CD4-positive, alpha-beta memory T cell (primary cell): Measurements from ENCODE around the gene CRY2. TPM values are rescaled to one million over a fixed set of nuclear protein-coding genes. Genes with fewer than 3 reads are reported as not detected.
"Not testable (repeated sequence)": the region's sequence is repeated elsewhere in the genome, so short reads cannot be mapped to it uniquely, and the experiment has no call there.

ENCODE experiments used
- CTCF ChIA-PET: fragments of 350-600 bp; sonication (Branson Sonifier 250); formaldehyde crosslinking; loops from one replicate; lab custom pipeline; 2021; ENCODE audit warnings: inconsistent platforms; ENCODE audit not compliant: partially characterized antibody; lab: Charles Lee
- POLR2A ChIA-PET: fragments of 350-600 bp; sonication (Branson Sonifier 250); formaldehyde crosslinking; loops from one replicate; lab custom pipeline; 2021; ENCODE audit not compliant: partially characterized antibody; lab: Charles Lee
- DNase-seq, 5 donors: peaks; one replicate each; pipeline versions ENCODE4 v3.0.0 to v3.0.0-alpha.2; 2020 to 2022; ENCODE audit warnings: mixed read lengths in 1 of 5
- H3K27ac ChIP-seq: one replicate; pipeline ENCODE4 v1.7.0; 2013; ENCODE audit warnings: low read depth, low read length
- H3K27me3 ChIP-seq: 2 replicates; pipeline ENCODE4 v1.7.0; 2013; ENCODE audit warnings: mild to moderate bottlenecking, low read length, moderate library complexity; ENCODE audit not compliant: insufficient read depth
- H3K36me3 ChIP-seq: 2 replicates; pipeline ENCODE4 v1.7.0; 2013; ENCODE audit warnings: mild to moderate bottlenecking, low read length, moderate library complexity; ENCODE audit not compliant: insufficient read depth
- H3K4me1 ChIP-seq: 2 replicates; pipeline ENCODE4 v1.7.0; 2013; ENCODE audit warnings: mild to moderate bottlenecking, low read length, moderate library complexity; ENCODE audit not compliant: insufficient read depth
- H3K4me3 ChIP-seq, 2 donors: one replicate each; pipeline ENCODE4 v1.7.0; 2013; ENCODE audit warnings: low read length in 2 of 2, mild to moderate bottlenecking in 1 of 2
- H3K9me3 ChIP-seq, 2 donors: one replicate each; pipeline ENCODE4 v1.7.0; 2013; ENCODE audit warnings: low read length in 2 of 2, control low read depth in 1 of 2; ENCODE audit not compliant: control insufficient read depth in 1 of 2
- H3K27ac Mint-ChIP-seq, 7 donors: one replicate each; pipeline ENCODE4 v1.8.0; 2020 to 2021; ENCODE audit warnings: mixed read lengths in 7 of 7, mild to moderate bottlenecking in 6 of 7, inconsistent platforms in 3 of 7, moderate library complexity in 3 of 7
- H3K27me3 Mint-ChIP-seq, 2 donors: one replicate each; pipeline ENCODE4 v1.8.0; 2020 to 2021; ENCODE audit warnings: mixed read lengths in 2 of 2
- H3K36me3 Mint-ChIP-seq, 2 donors: one replicate each; pipeline ENCODE4 v1.8.0; 2020 to 2021; ENCODE audit warnings: mixed read lengths in 2 of 2, inconsistent platforms in 1 of 2, mild to moderate bottlenecking in 1 of 2
- H3K4me1 Mint-ChIP-seq, 4 donors: one replicate each; pipeline ENCODE4 v1.8.0; 2020 to 2021; ENCODE audit warnings: mixed read lengths in 4 of 4, mild to moderate bottlenecking in 1 of 4
- H3K4me3 Mint-ChIP-seq, 8 donors: one replicate each; pipeline ENCODE4 v1.8.0; 2020 to 2021; ENCODE audit warnings: mixed read lengths in 8 of 8, mild to moderate bottlenecking in 7 of 8, moderate library complexity in 6 of 8, inconsistent platforms in 3 of 8
- H3K9me3 Mint-ChIP-seq, 8 donors: one replicate each; pipeline ENCODE4 v1.8.0; 2020 to 2021; ENCODE audit warnings: mixed read lengths in 8 of 8, mild to moderate bottlenecking in 5 of 8, inconsistent platforms in 3 of 8, moderate library complexity in 1 of 8
- intact Hi-C: fragments of 100-400 bp; cut with micrococcal nuclease; formaldehyde crosslinking; loops from one replicate; pipeline ENCODE4 v1.15.1; 2023
- polyA plus RNA-seq, 2 donors: library from polyadenylated mRNA; unstranded; fragments of 300-500 nt; fragmentation: Illumina TruSeq; gene quantifications; one replicate each; pipeline ENCODE4 v1.2.3, GENCODE V29; 2021
- total RNA-seq, 2 experiments: library from RNA; stranded (reverse); gene quantifications; one replicate each; pipeline ENCODE4 v1.2.3, GENCODE V29; 2021

CRY2 gene
- total and polyA plus RNA-seq, 4 experiments from 2014 or later: 22.6 to 67.4 (median 47.4) TPM

- CTCF ChIA-PET: no interaction called here
- no peak overlapping the region for H3K27ac Mint-ChIP-seq
- peaks cover 12% of the 10 kb centered on the region for H3K4me1 ChIP-seq
- POLR2A ChIA-PET: no interaction called here
- no peak for DNase-seq
- H3K36me3 Mint-ChIP-seq: no peaks in the 10 kb centered on the region
- H3K4me3 Mint-ChIP-seq: no peak overlapping the region
- no peak overlapping the region for H3K27ac ChIP-seq
- no peak overlapping the region for H3K4me3 ChIP-seq
- intact Hi-C loops: no loop called here
- H3K4me1 Mint-ChIP-seq: peaks cover 5 to 17% (median 15%) of the 10 kb centered on the region in 4 donors
- peaks cover 0 to 4% of the 10 kb centered on the region in 2 donors for H3K27me3 Mint-ChIP-seq
- H3K9me3 ChIP-seq: no peaks in the 10 kb centered on the region
- H3K27me3 ChIP-seq: no peaks in the 10 kb centered on the region
- H3K9me3 Mint-ChIP-seq: peaks cover 0 to 1% (median 0%) of the 10 kb centered on the region in 8 donors
- no peaks in the 10 kb centered on the region for H3K36me3 ChIP-seq
Observed at GRCh38 chr11:45839204-45839603, 8.1 kb upstream of the CRY2 start.

- POLR2A ChIA-PET, CTCF ChIA-PET, H3K36me3 ChIP-seq, H3K4me3 ChIP-seq, H3K9me3 ChIP-seq, H3K27ac Mint-ChIP-seq, H3K27me3 ChIP-seq, H3K36me3 Mint-ChIP-seq, H3K9me3 Mint-ChIP-seq, H3K4me1 ChIP-seq, H3K27ac ChIP-seq, H3K27me3 Mint-ChIP-seq, DNase-seq, H3K4me3 Mint-ChIP-seq: not testable (repeated sequence)
- intact Hi-C loops: loop anchor here (10.0 kb wide), 2 partner anchors 275 to 1425 kb away; no protein-coding TSS in a partner anchor
- peaks cover 3 to 14% (median 11%) of the 10 kb centered on the region in 4 donors for H3K4me1 Mint-ChIP-seq
Observed at GRCh38 chr11:45840251-45840650, 7.0 kb upstream of the CRY2 start.

GRCh38 chr11:45843158-45843924, 3.9 kb upstream of the CRY2 start:
- Histone ChIP-seq H3K9me3 (no peaks in the 10 kb centered on the region), H3K27ac (peak overlapping the region; percentile 61), H3K27me3 (no peaks in the 10 kb centered on the region), H3K4me1 (peaks cover 19% of the 10 kb centered on the region), H3K4me3 (no peak overlapping the region), H3K36me3 (no peaks in the 10 kb centered on the region)
- peak overlapping the region; percentile 77 to 98 (median 92) for H3K27ac Mint-ChIP-seq
- peaks cover 10 to 38% (median 26%) of the 10 kb centered on the region in 4 donors for H3K4me1 Mint-ChIP-seq
- CTCF ChIA-PET: interaction anchor here (0.6 to 5.9 kb wide), 26 partner anchors 8 to 402 kb away, joined by 3 to 34 read pairs (median 5); partner anchors contain the start of genes PEX16 and SLC35C1
- POLR2A ChIA-PET: interaction anchor here (0.6 to 5.7 kb wide), 4 partner anchors 9 to 72 kb away, joined by 3 to 38 read pairs (median 3); partner anchors contain the start of gene SLC35C1
- peak; percentile 91 to 96 (median 95) for DNase-seq
- peaks cover 0 to 5% of the 10 kb centered on the region in 2 donors for H3K36me3 Mint-ChIP-seq
- H3K9me3 Mint-ChIP-seq: peaks cover 0 to 5% (median 0%) of the 10 kb centered on the region in 8 donors
- intact Hi-C loops: loop anchor here (1.0 to 10.0 kb wide), 4 partner anchors 72 to 1421 kb away; no protein-coding TSS in a partner anchor
- peak overlapping the region; percentile 2 to 73 (median 18) for H3K4me3 Mint-ChIP-seq
- H3K27me3 Mint-ChIP-seq: peaks cover 0 to 3% of the 10 kb centered on the region in 2 donors

GRCh38 chr11:45844822-45845578, 2.3 kb upstream of the CRY2 start:
- Mint-ChIP-seq H3K9me3 (peaks cover 0 to 5% (median 0%) of the 10 kb centered on the region in 8 donors), H3K36me3 (peaks cover 3 to 13% of the 10 kb centered on the region in 2 donors), H3K4me3 (peak overlapping the region in 2 of 8 donors; percentile 39 to 54), H3K4me1 (peaks cover 20 to 51% (median 39%) of the 10 kb centered on the region in 4 donors), H3K27ac (peak overlapping the region; percentile 37 to 98 (median 97)), H3K27me3 (peaks cover 0 to 3% of the 10 kb centered on the region in 2 donors)
- Histone ChIP-seq H3K27me3 (no peaks in the 10 kb centered on the region), H3K27ac (no peak overlapping the region), H3K36me3 (no peaks in the 10 kb centered on the region), H3K4me3 (no peak overlapping the region), H3K4me1 (peaks cover 30% of the 10 kb centered on the region), H3K9me3 (no peaks in the 10 kb centered on the region)
- DNase-seq: no peak
- CTCF ChIA-PET: interaction anchor here (0.7 to 5.9 kb wide), 7 partner anchors 10 to 161 kb away, joined by 3 to 34 read pairs (median 3); partner anchors contain the start of gene PEX16
- intact Hi-C loops: loop anchor here (10.0 kb wide), 2 partner anchors 270 to 1420 kb away; no protein-coding TSS in a partner anchor
- POLR2A ChIA-PET: interaction anchor here (0.7 to 5.7 kb wide), 2 partner anchors 40 to 161 kb away, joined by 3 to 38 read pairs; partner anchors contain the start of gene SLC35C1

- H3K27ac ChIP-seq: peak overlapping the region; percentile 96
- ChIA-PET CTCF (interaction anchor here (1.0 to 5.9 kb wide), 8 partner anchors 11 to 467 kb away, joined by 3 to 34 read pairs (median 4); partner anchors contain the start of gene PEX16), POLR2A (interaction anchor here (0.7 to 5.7 kb wide), 12 partner anchors 9 to 854 kb away, joined by 3 to 38 read pairs (median 4); partner anchors contain the start of genes ARHGAP1, PEX16, SLC35C1 and ZNF408)
- Mint-ChIP-seq H3K36me3 (peaks cover 10 to 19% of the 10 kb centered on the region in 2 donors), H3K27me3 (no peaks in the 10 kb centered on the region), H3K4me1 (peaks cover 27 to 61% (median 49%) of the 10 kb centered on the region in 4 donors), H3K9me3 (peaks cover 0 to 5% (median 0%) of the 10 kb centered on the region in 8 donors), H3K4me3 (peak overlapping the region; percentile 81 to 97 (median 87)), H3K27ac (peak overlapping the region; percentile 96 to 100 (median 97))
- H3K27me3 ChIP-seq: no peaks in the 10 kb centered on the region
- no peak for DNase-seq
- intact Hi-C loops: loop anchor here (2.0 to 10.0 kb wide), 3 partner anchors 269 to 1419 kb away; partner anchors contain the start of genes ARHGAP1 and ZNF408
- no peaks in the 10 kb centered on the region for H3K9me3 ChIP-seq
- H3K36me3 ChIP-seq: no peaks in the 10 kb centered on the region
- peak overlapping the region; percentile 45 to 86 for H3K4me3 ChIP-seq
- H3K4me1 ChIP-seq: peaks cover 43% of the 10 kb centered on the region
Observed at GRCh38 chr11:45846174-45846675, 1.1 kb upstream of the CRY2 start.

GRCh38 chr11:45847911-45848316, 639 bp downstream of the CRY2 start:
- Mint-ChIP-seq H3K4me3 (peak overlapping the region; percentile 81 to 97 (median 86)), H3K36me3 (peaks cover 10 to 19% of the 10 kb centered on the region in 2 donors), H3K4me1 (peaks cover 30 to 72% (median 50%) of the 10 kb centered on the region in 4 donors), H3K27ac (peak overlapping the region; percentile 90 to 100 (median 97)), H3K27me3 (no peaks in the 10 kb centered on the region), H3K9me3 (peaks cover 0 to 5% (median 0%) of the 10 kb centered on the region in 8 donors)
- ChIA-PET POLR2A (interaction anchor here (1.3 to 3.2 kb wide), 4 partner anchors 61 to 160 kb away, joined by 3 to 32 read pairs (median 6); partner anchors contain the start of gene PEX16), CTCF (no interaction called here)
- no peaks in the 10 kb centered on the region for H3K36me3 ChIP-seq
- H3K4me1 ChIP-seq: peaks cover 43% of the 10 kb centered on the region
- no peaks in the 10 kb centered on the region for H3K9me3 ChIP-seq
- DNase-seq: peak in 4 of 5 donors; percentile 55 to 69 (median 66)
- no peaks in the 10 kb centered on the region for H3K27me3 ChIP-seq
- peak overlapping the region; percentile 96 for H3K27ac ChIP-seq
- intact Hi-C loops: loop anchor here (1.0 to 10.0 kb wide), 7 partner anchors 43 to 1417 kb away; partner anchors contain the start of genes ARHGAP1, SLC35C1 and ZNF408
- H3K4me3 ChIP-seq: peak overlapping the region; percentile 80 to 86
